ENCODE results near the gene TP53I13. TPM values are rescaled to one million over a fixed set of nuclear protein-coding genes. Genes with fewer than 3 reads are reported as not detected.
A peak's percentile ranks its signal among the peaks of the same experiment; 100 is the strongest.

TP53I13 gene
- total and polyA plus RNA-seq, 2 of the 13 experiments (the other 11 are each of a cell fraction or from before 2014, with no cell fraction given), result 16.9 to 25.7 TPM

DNA sequence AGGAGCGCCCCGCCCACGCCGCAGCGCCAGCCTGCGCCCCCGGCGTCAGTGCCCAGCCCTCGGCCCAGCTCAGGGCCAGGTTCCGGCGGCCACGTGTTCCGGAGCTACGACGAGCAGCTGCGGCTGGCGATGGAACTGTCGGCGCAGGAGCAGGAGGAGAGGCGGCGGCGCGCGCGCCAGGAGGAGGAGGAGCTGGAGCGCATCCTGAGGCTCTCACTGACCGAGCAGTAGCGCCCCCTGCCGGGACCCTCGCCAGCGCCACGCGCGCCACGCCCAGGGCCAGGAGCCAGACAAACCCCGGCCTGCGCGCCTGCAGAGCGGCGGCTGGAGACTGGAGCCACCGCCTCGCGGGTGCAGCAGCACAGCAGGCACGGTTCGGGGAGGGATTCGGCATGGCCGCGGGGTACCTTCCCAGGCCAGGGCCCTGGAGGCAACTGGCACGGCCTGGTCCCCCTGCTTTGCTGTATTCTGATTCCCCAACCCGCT, 44.9 kb downstream of the TP53I13 start (continued):
- TF ChIP-seq TEF (CRISPR knock-in tag; IDR thresholded peaks at IDR 0.05) (no peak), ZKSCAN5 (CRISPR knock-in tag; IDR thresholded peaks at IDR 0.05) (no peak), ZNF136 (CRISPR knock-in tag; IDR thresholded peaks at IDR 0.05; ENCODE audit: low read depth) (0 out of 2 replicates have a peak, but pooled peaks have one; percentile 38), GATAD1 (CRISPR knock-in tag; IDR thresholded peaks at IDR 0.05) (peak; percentile 44; the same call in 1 of the 2 replicates), ATAD3A (CRISPR knock-in tag; IDR thresholded peaks at IDR 0.05) (no peak), MTA1 (CRISPR knock-in tag; IDR thresholded peaks at IDR 0.05; ENCODE audit: borderline replicate concordance) (0 out of 2 replicates have a peak, but pooled peaks have one; percentile 64), IKZF1 (IDR thresholded peaks at IDR 0.05) (no peak), PRPF4 (IDR thresholded peaks at IDR 0.05; ENCODE audit: low read depth, low read length, poor library complexity, severe bottlenecking) (no peak), IRF9 (CRISPR knock-in tag; IDR thresholded peaks at IDR 0.05; ENCODE audit: borderline replicate concordance) (no peak), RERE (CRISPR knock-in tag; IDR thresholded peaks at IDR 0.05; ENCODE audit: low read depth) (no peak), NFIC (IDR thresholded peaks at IDR 0.05; ENCODE audit: low read length) (no peak), NCOA2 (CRISPR knock-in tag; IDR thresholded peaks at IDR 0.05) (peak; percentile 19; the same call in 1 of the 2 replicates), ZNF589 (CRISPR knock-in tag; conservative IDR thresholded peaks at IDR 0.05) (no peak; the same call in 1 of the 2 replicates), ATF7 (IDR thresholded peaks at IDR 0.05) (no peak), ATF7 (CRISPR knock-in tag; IDR thresholded peaks at IDR 0.05) (no peak), YEATS4 (CRISPR knock-in tag; IDR thresholded peaks at IDR 0.05; ENCODE audit: borderline replicate concordance) (peak; percentile 66; the same call in 1 of the 2 replicates), KLF12 (CRISPR knock-in tag; IDR thresholded peaks at IDR 0.05; ENCODE audit: borderline replicate concordance) (peak; percentile 98; the same call in 1 of the 2 replicates), ZNF570 (CRISPR knock-in tag; IDR thresholded peaks at IDR 0.05; ENCODE audit: borderline replicate concordance) (0 out of 2 replicates have a peak, but pooled peaks have one; percentile 31)
- TF ChIP-seq, protein P1, sequence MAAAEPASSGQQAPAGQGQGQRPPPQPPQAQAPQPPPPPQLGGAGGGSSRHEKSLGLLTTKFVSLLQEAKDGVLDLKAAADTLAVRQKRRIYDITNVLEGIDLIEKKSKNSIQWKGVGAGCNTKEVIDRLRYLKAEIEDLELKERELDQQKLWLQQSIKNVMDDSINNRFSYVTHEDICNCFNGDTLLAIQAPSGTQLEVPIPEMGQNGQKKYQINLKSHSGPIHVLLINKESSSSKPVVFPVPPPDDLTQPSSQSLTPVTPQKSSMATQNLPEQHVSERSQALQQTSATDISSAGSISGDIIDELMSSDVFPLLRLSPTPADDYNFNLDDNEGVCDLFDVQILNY (CRISPR knock-in tag; conservative IDR thresholded peaks at IDR 0.05), result peak; percentile 46; the same call in 1 of the 2 replicates
- TF ChIP-seq, protein P2, sequence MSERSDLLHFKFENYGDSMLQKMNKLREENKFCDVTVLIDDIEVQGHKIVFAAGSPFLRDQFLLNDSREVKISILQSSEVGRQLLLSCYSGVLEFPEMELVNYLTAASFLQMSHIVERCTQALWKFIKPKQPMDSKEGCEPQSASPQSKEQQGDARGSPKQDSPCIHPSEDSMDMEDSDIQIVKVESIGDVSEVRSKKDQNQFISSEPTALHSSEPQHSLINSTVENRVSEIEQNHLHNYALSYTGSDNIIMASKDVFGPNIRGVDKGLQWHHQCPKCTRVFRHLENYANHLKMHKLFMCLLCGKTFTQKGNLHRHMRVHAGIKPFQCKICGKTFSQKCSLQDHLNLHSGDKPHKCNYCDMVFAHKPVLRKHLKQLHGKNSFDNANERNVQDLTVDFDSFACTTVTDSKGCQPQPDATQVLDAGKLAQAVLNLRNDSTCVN (CRISPR knock-in tag; IDR thresholded peaks at IDR 0.05; ENCODE audit: borderline replicate concordance), result peak; percentile 51; the same call in 1 of the 2 replicates

Data from HepG2 (cell line).